NOMO-1 treated with dmso at 0.1 percent for 144 hours (cell line): ENCODE results near the gene COA5.

Experiments used
- DNase-seq: peaks from one replicate; lab custom pipeline; 2025; ENCODE audit not compliant: unreplicated experiment; lab: John Stamatoyannopoulos, UW

The COA5 gene

GRCh38 chr2:98608116-98608961 is at the start of gene COA5, which contains the start of gene UNC50:
COA5 (minus strand) TSS chr2:98608512; CDS start chr2:98608405, 107 bp downstream.
UNC50 (plus strand) TSS chr2:98608589; CDS start chr2:98609760, 1,171 bp downstream.
- peak; percentile 92 for DNase-seq

- no peak for DNase-seq
These were observed 48.5 kb upstream of the COA5 start for GRCh38 chr2:98656800-98657199.

GRCh38 chr2:98654699-98655495 is 46.6 kb upstream of the COA5 start:
- peak; percentile 23 for DNase-seq

GRCh38 chr2:98650998-98651397 is 42.7 kb upstream of the COA5 start:
- DNase-seq: no peak

- no peak for DNase-seq
These were observed 41.7 kb upstream of the COA5 start for GRCh38 chr2:98649992-98650375.

GRCh38 chr2:98649135-98649991 is 41.1 kb upstream of the COA5 start:
- DNase-seq: peak; percentile 63

- DNase-seq: no peak
These were observed 40.1 kb upstream of the COA5 start for GRCh38 chr2:98648451-98648850.

- no peak for DNase-seq
These were observed 39.3 kb upstream of the COA5 start for GRCh38 chr2:98647636-98648035.

GRCh38 chr2:98643496-98644100 is 35.3 kb upstream of the COA5 start:
- DNase-seq: no peak

- DNase-seq: no peak
These were observed 29.3 kb upstream of the COA5 start for GRCh38 chr2:98637401-98638147.

- DNase-seq: no peak
These were observed 26.2 kb upstream of the COA5 start for GRCh38 chr2:98634406-98635092.

GRCh38 chr2:98632351-98632750 is 24.0 kb upstream of the COA5 start:
- DNase-seq: no peak

GRCh38 chr2:98623657-98624056 is 15.3 kb upstream of the COA5 start:
- no peak for DNase-seq

GRCh38 chr2:98617149-98617548 is 8.8 kb upstream of the COA5 start:
- no peak for DNase-seq

- DNase-seq: no peak
These were observed 7.2 kb upstream of the COA5 start for GRCh38 chr2:98615481-98615880.

GRCh38 chr2:98614024-98614739 is 5.9 kb upstream of the COA5 start:
- no peak for DNase-seq

- DNase-seq: no peak
These were observed 771 bp upstream of the COA5 start for GRCh38 chr2:98608962-98609604.

GRCh38 chr2:98607741-98608115 is 584 bp downstream of the COA5 start:
- DNase-seq: no peak
